Activated naive CD4-positive, alpha-beta T cell treated with anti-CD3 and anti-CD28 coated beads, Interleukin-2, amount 10 ng/mL, durations not matched to agents 7 days and 5 days (primary cell): ENCODE measurements around the gene RNF220.

Experiments
- CTCF ChIA-PET: fragments of 350-600 bp; sonication (Branson Sonifier 250); formaldehyde crosslinking; loops from one replicate; lab custom pipeline; 2021; ENCODE audit warnings: antibody characterized with exemption; lab: Charles Lee
- DNase-seq: peaks from one replicate; pipeline ENCODE4 v3.0.0-alpha.2; 2020
- H3K27ac Mint-ChIP-seq: one replicate; pipeline ENCODE4 v1.8.0; 2021; ENCODE audit warnings: mild to moderate bottlenecking, moderate library complexity, mixed read lengths
- H3K27me3 Mint-ChIP-seq: one replicate; pipeline ENCODE4 v1.8.0; 2021; ENCODE audit warnings: mild to moderate bottlenecking, mixed read lengths
- H3K36me3 Mint-ChIP-seq: one replicate; pipeline ENCODE4 v1.8.0; 2021; ENCODE audit warnings: mixed read lengths
- H3K4me1 Mint-ChIP-seq: one replicate; pipeline ENCODE4 v1.8.0; 2021; ENCODE audit warnings: mixed read lengths
- H3K4me3 Mint-ChIP-seq: one replicate; pipeline ENCODE4 v1.8.0; 2021; ENCODE audit warnings: mild to moderate bottlenecking, moderate library complexity, mixed read lengths
- H3K9me3 Mint-ChIP-seq: one replicate; pipeline ENCODE4 v1.8.0; 2021; ENCODE audit warnings: mixed read lengths

Gene RNF220

GRCh38 chr1:44588551-44589210, 183.6 kb downstream of the RNF220 start:
- CTCF ChIA-PET: no interaction called here
- H3K27me3 Mint-ChIP-seq: peaks cover 11% of the 10 kb centered on the region
- H3K9me3 Mint-ChIP-seq: no peaks in the 10 kb centered on the region
- H3K27ac Mint-ChIP-seq: no peak overlapping the region
- H3K4me3 Mint-ChIP-seq: no peak overlapping the region
- H3K4me1 Mint-ChIP-seq: no peaks in the 10 kb centered on the region
- H3K36me3 Mint-ChIP-seq: no peaks in the 10 kb centered on the region
- no peak for DNase-seq

GRCh38 chr1:44590475-44590874, 185.4 kb downstream of the RNF220 start:
- Mint-ChIP-seq H3K9me3 (no peaks in the 10 kb centered on the region), H3K4me3 (no peak overlapping the region), H3K4me1 (no peaks in the 10 kb centered on the region), H3K36me3 (no peaks in the 10 kb centered on the region), H3K27me3 (peaks cover 19% of the 10 kb centered on the region), H3K27ac (no peak overlapping the region)
- CTCF ChIA-PET: interaction anchor here (2.7 kb wide), 1 partner anchor 18 kb away, joined by 11 read pairs; no protein-coding TSS in a partner anchor
- no peak for DNase-seq

- Mint-ChIP-seq H3K27ac (no peak overlapping the region), H3K36me3 (no peaks in the 10 kb centered on the region), H3K27me3 (peaks cover 19% of the 10 kb centered on the region), H3K4me3 (no peak overlapping the region), H3K4me1 (no peaks in the 10 kb centered on the region), H3K9me3 (no peaks in the 10 kb centered on the region)
- CTCF ChIA-PET: interaction anchor here (2.7 kb wide), 1 partner anchor 19 kb away, joined by 11 read pairs; no protein-coding TSS in a partner anchor
- no peak for DNase-seq
Measured at GRCh38 chr1:44591381-44591780, 186.3 kb downstream of the RNF220 start.

- H3K27ac Mint-ChIP-seq: no peak overlapping the region
- CTCF ChIA-PET: interaction anchor here (0.9 to 4.5 kb wide), 4 partner anchors 20 to 374 kb away, joined by 3 to 25 read pairs (median 12); no protein-coding TSS in a partner anchor
- H3K4me3 Mint-ChIP-seq: no peak overlapping the region
- no peaks in the 10 kb centered on the region for H3K36me3 Mint-ChIP-seq
- no peaks in the 10 kb centered on the region for H3K4me1 Mint-ChIP-seq
- no peak for DNase-seq
- no peaks in the 10 kb centered on the region for H3K9me3 Mint-ChIP-seq
- H3K27me3 Mint-ChIP-seq: peaks cover 19% of the 10 kb centered on the region
Measured at GRCh38 chr1:44592208-44593145, 187.4 kb downstream of the RNF220 start.

- H3K27ac Mint-ChIP-seq: no peak overlapping the region
- H3K4me3 Mint-ChIP-seq: no peak overlapping the region
- CTCF ChIA-PET: interaction anchor here (0.6 to 4.5 kb wide), 16 partner anchors 10 to 546 kb away, joined by 3 to 26 read pairs (median 4); no protein-coding TSS in a partner anchor
Measured at GRCh38 chr1:44594353-44594752, 189.3 kb downstream of the RNF220 start.

GRCh38 chr1:44594871-44595735, 190.0 kb downstream of the RNF220 start:
- no peaks in the 10 kb centered on the region for H3K36me3 Mint-ChIP-seq
- peak; percentile 84 for DNase-seq
- H3K9me3 Mint-ChIP-seq: no peaks in the 10 kb centered on the region
- H3K4me1 Mint-ChIP-seq: no peaks in the 10 kb centered on the region
- peaks cover 16% of the 10 kb centered on the region for H3K27me3 Mint-ChIP-seq
- H3K4me3 Mint-ChIP-seq: no peak overlapping the region
- CTCF ChIA-PET: interaction anchor here (0.7 to 4.5 kb wide), 20 partner anchors 11 to 590 kb away, joined by 3 to 26 read pairs (median 4); no protein-coding TSS in a partner anchor
- no peak overlapping the region for H3K27ac Mint-ChIP-seq

More at GRCh38 chr1:44594353-44594752, 189.3 kb downstream of the RNF220 start:
- Mint-ChIP-seq H3K4me1 (no peaks in the 10 kb centered on the region), H3K27me3 (peaks cover 19% of the 10 kb centered on the region), H3K9me3 (no peaks in the 10 kb centered on the region), H3K36me3 (no peaks in the 10 kb centered on the region)
- no peak for DNase-seq

GRCh38 chr1:44596511-44596910, 191.5 kb downstream of the RNF220 start:
- CTCF ChIA-PET: interaction anchor here (0.6 to 3.0 kb wide), 4 partner anchors 15 to 591 kb away, joined by 3 to 26 read pairs (median 6); no protein-coding TSS in a partner anchor
- no peaks in the 10 kb centered on the region for H3K36me3 Mint-ChIP-seq

GRCh38 chr1:44598167-44598566, 193.1 kb downstream of the RNF220 start:
- H3K27me3 Mint-ChIP-seq: peaks cover 12% of the 10 kb centered on the region
- H3K36me3 Mint-ChIP-seq: no peaks in the 10 kb centered on the region
- H3K4me1 Mint-ChIP-seq: no peaks in the 10 kb centered on the region
- H3K9me3 Mint-ChIP-seq: no peaks in the 10 kb centered on the region
- no peak overlapping the region for H3K27ac Mint-ChIP-seq
- CTCF ChIA-PET: interaction anchor here (1.2 to 1.8 kb wide), 2 partner anchors 54 to 381 kb away, joined by 3 to 5 read pairs; no protein-coding TSS in a partner anchor
- DNase-seq: no peak
- no peak overlapping the region for H3K4me3 Mint-ChIP-seq

More at GRCh38 chr1:44596511-44596910, 191.5 kb downstream of the RNF220 start:
- peaks cover 12% of the 10 kb centered on the region for H3K27me3 Mint-ChIP-seq
- no peak for DNase-seq
- H3K9me3 Mint-ChIP-seq: no peaks in the 10 kb centered on the region
- no peaks in the 10 kb centered on the region for H3K4me1 Mint-ChIP-seq
- H3K27ac Mint-ChIP-seq: no peak overlapping the region
- no peak overlapping the region for H3K4me3 Mint-ChIP-seq

- CTCF ChIA-PET: no interaction called here
- Mint-ChIP-seq H3K9me3 (no peaks in the 10 kb centered on the region), H3K27me3 (no peaks in the 10 kb centered on the region), H3K27ac (no peak overlapping the region), H3K36me3 (no peaks in the 10 kb centered on the region), H3K4me1 (no peaks in the 10 kb centered on the region), H3K4me3 (no peak overlapping the region)
- no peak for DNase-seq
Measured at GRCh38 chr1:44602634-44603628, 197.9 kb downstream of the RNF220 start.

- Mint-ChIP-seq H3K36me3 (no peaks in the 10 kb centered on the region), H3K27me3 (no peaks in the 10 kb centered on the region), H3K9me3 (no peaks in the 10 kb centered on the region), H3K4me1 (no peaks in the 10 kb centered on the region), H3K27ac (no peak overlapping the region), H3K4me3 (no peak overlapping the region)
- DNase-seq: no peak
- CTCF ChIA-PET: no interaction called here
Measured at GRCh38 chr1:44603718-44604117, 198.7 kb downstream of the RNF220 start.

- no peak overlapping the region for H3K4me3 Mint-ChIP-seq
- no peaks in the 10 kb centered on the region for H3K36me3 Mint-ChIP-seq
- no peaks in the 10 kb centered on the region for H3K27me3 Mint-ChIP-seq
- H3K27ac Mint-ChIP-seq: no peak overlapping the region
- CTCF ChIA-PET: no interaction called here
- no peak for DNase-seq
- H3K9me3 Mint-ChIP-seq: no peaks in the 10 kb centered on the region
- no peaks in the 10 kb centered on the region for H3K4me1 Mint-ChIP-seq
Measured at GRCh38 chr1:44604157-44604955, 199.3 kb downstream of the RNF220 start.
